GM12872 (cell line): ENCODE results near the gene KIF7.

ENCODE experiments used
- TF ChIP-seq, protein P1 (sequence below): IDR thresholded peaks from 3 replicates; pipeline ENCODE4 v1.5.1; 2011; ENCODE audit warnings: low read depth, mild to moderate bottlenecking, low read length, moderate library complexity; ENCODE audit not compliant: insufficient read depth

Gene KIF7

DNA sequence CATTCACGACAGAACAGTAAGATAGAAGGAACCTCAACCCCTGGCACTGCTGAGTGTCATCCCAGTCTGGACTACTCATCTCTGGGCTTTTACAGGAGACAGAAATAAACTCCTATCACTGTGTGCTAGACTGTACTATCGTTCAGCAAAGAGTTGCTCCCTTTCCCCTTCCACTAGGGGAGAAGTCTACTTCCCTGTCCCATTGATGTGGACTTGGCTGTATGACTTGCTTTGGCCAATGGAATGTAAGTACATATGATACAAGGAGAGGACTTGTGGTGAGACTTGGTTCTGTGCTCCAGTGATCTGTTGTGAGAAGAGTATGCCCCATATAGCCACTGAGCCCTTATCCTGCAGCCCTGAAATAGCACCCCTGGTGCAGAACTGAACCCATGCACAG is 5.3 kb upstream of the KIF7 start:
- TF ChIP-seq, protein P1, sequence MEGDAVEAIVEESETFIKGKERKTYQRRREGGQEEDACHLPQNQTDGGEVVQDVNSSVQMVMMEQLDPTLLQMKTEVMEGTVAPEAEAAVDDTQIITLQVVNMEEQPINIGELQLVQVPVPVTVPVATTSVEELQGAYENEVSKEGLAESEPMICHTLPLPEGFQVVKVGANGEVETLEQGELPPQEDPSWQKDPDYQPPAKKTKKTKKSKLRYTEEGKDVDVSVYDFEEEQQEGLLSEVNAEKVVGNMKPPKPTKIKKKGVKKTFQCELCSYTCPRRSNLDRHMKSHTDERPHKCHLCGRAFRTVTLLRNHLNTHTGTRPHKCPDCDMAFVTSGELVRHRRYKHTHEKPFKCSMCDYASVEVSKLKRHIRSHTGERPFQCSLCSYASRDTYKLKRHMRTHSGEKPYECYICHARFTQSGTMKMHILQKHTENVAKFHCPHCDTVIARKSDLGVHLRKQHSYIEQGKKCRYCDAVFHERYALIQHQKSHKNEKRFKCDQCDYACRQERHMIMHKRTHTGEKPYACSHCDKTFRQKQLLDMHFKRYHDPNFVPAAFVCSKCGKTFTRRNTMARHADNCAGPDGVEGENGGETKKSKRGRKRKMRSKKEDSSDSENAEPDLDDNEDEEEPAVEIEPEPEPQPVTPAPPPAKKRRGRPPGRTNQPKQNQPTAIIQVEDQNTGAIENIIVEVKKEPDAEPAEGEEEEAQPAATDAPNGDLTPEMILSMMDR, result no peak

- TF ChIP-seq, protein P1, result no peak
Observed at GRCh38 chr15:89659295-89659694, 4.0 kb upstream of the KIF7 start.

- TF ChIP-seq, protein P1, result no peak
Observed at GRCh38 chr15:89657686-89658200, 2.5 kb upstream of the KIF7 start.

DNA sequence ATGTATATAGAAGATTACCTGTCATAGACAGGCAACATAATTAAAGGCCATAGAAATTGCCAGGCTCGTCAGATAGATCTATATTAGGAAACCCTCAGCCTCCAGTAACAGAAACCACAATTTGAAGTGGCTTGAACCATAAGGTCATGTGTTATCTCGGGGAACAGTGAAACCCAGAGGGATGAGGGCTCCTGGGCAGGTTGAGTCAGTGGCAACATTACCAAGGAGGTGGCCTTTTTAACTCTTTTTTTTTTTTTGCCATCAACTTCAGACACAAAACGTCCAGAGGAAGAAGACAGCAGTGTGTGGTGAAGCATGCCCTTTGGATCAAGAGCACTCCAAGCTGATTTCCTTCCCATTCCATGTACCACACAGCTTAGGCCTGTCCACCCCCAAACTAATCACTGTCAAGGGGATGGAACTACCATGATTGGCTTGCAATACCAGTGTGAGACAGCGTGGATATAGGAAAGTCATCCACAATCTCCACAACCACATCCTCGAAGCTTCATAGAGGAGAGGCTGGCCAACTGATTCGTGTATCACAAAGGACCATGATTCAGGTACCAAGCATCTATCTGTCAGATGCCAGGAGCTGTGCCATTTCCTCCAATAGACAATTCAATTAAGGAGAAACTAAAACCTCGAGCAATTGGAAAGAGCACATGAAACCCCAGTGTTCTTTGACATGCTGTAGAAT is 999 bp upstream of the KIF7 start:
- TF ChIP-seq, protein P1, result no peak

- TF ChIP-seq, protein P1, result no peak
Observed at GRCh38 chr15:89654301-89654761, 936 bp downstream of the KIF7 start.

DNA sequence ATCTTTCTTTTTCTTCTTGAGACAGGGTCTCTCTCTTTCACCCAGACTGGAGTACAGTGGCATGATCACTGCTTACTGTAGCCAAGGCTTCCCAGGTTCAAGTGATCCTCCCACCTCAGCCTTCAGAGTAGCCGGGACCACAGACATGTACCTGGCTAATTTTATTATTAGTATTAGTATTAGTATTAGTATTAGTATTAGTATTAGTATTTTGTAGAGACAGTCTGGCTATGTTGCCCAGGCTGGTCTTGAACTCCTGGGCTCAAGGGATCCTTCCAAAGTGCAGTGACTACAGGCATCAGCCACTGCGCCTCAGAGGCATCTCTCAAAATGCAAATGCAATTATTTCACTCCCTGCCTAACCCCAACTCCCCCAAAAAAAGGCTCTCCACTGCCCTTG is 1.7 kb downstream of the KIF7 start:
- TF ChIP-seq, protein P1, result no peak

GRCh38 chr15:89652666-89653065 is 2.6 kb downstream of the KIF7 start:
- TF ChIP-seq, protein P1, result no peak

DNA sequence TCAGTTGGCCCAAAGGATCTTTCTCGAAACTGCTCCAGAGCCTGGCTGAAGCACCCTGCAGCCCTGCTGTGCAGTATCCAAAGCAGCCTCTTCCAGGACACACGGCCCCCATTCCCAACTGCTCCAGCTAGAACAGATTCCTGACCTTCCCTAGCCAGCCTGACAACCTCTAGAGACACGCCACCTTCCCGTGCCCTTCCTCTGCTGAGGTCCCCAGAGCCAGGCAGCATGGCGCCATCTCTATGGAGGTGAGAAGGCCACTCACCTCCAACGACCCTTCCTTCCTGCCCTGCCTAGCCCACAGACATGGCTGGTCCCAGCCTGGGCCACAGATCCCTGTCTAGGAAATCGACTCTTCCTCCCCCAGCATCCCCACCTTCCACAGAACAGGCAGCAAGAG is 3.1 kb downstream of the KIF7 start:
- TF ChIP-seq, protein P1, result no peak
